Neural progenitor cell (in vitro differentiated cells): ENCODE measurements around the gene ALDOB.

Experiments used
- EZH2 ChIP-seq: fragments of 200-600 bp; sonication (generic); IDR thresholded peaks from 2 replicates; pipeline ENCODE4 v1.6.1; 2017; ENCODE audit warnings: antibody characterized with exemption, mild to moderate bottlenecking, moderate library complexity
- EZH2phosphoT487 ChIP-seq: fragments of 200-600 bp; sonication (generic); IDR thresholded peaks from 2 replicates; pipeline ENCODE4 v1.6.1; 2017; ENCODE audit warnings: antibody characterized with exemption
- TF ChIP-seq, protein P1 (sequence below): fragments of 200-600 bp; sonication (generic); IDR thresholded peaks from 2 replicates; pipeline ENCODE4 v1.5.1; 2017; ENCODE audit warnings: antibody characterized with exemption, mild to moderate bottlenecking

- no peak for TF ChIP-seq EZH2
- TF ChIP-seq, protein P1, sequence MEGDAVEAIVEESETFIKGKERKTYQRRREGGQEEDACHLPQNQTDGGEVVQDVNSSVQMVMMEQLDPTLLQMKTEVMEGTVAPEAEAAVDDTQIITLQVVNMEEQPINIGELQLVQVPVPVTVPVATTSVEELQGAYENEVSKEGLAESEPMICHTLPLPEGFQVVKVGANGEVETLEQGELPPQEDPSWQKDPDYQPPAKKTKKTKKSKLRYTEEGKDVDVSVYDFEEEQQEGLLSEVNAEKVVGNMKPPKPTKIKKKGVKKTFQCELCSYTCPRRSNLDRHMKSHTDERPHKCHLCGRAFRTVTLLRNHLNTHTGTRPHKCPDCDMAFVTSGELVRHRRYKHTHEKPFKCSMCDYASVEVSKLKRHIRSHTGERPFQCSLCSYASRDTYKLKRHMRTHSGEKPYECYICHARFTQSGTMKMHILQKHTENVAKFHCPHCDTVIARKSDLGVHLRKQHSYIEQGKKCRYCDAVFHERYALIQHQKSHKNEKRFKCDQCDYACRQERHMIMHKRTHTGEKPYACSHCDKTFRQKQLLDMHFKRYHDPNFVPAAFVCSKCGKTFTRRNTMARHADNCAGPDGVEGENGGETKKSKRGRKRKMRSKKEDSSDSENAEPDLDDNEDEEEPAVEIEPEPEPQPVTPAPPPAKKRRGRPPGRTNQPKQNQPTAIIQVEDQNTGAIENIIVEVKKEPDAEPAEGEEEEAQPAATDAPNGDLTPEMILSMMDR, result no peak
- TF ChIP-seq EZH2phosphoT487, result no peak
Observed at GRCh38 chr9:101394687-101395086, 40.9 kb downstream of the ALDOB start.
